Nephron (organoid): ENCODE measurements around the gene STOML2.

ENCODE experiments used
- H3K27ac Mint-ChIP-seq, 3 experiments: 2 replicates each; pipeline ENCODE4 v1.8.0; 2020; ENCODE audit warnings: mixed read lengths in 3 of 3, mild to moderate bottlenecking in 2 of 3, moderate library complexity in 1 of 3
- H3K27me3 Mint-ChIP-seq: 2 replicates; pipeline ENCODE4 v1.8.0; 2021; ENCODE audit warnings: low read depth, mild to moderate bottlenecking, moderate library complexity, mixed read lengths
- H3K36me3 Mint-ChIP-seq: 2 replicates; pipeline ENCODE4 v1.8.0; 2020; ENCODE audit warnings: low read depth, mixed read lengths
- H3K4me1 Mint-ChIP-seq: 2 replicates; pipeline ENCODE4 v1.8.0; 2020; ENCODE audit warnings: mixed read lengths
- H3K4me3 Mint-ChIP-seq, 3 experiments: 2 replicates each; pipeline ENCODE4 v1.8.0; 2020; ENCODE audit warnings: mild to moderate bottlenecking in 3 of 3, mixed read lengths in 3 of 3, moderate library complexity in 2 of 3
- H3K9me3 Mint-ChIP-seq: 2 replicates; pipeline ENCODE4 v1.8.0; 2020; ENCODE audit warnings: mixed read lengths
- TF ChIP-seq, protein P1 (sequence below), 3 experiments: fragments of 200-600 bp; sonication (generic); IDR thresholded peaks; one replicate each; pipeline ENCODE4 v1.5.0; 2021; ENCODE audit warnings: antibody characterized with exemption in 3 of 3; ENCODE audit not compliant: unreplicated experiment in 3 of 3

Gene STOML2

DNA sequence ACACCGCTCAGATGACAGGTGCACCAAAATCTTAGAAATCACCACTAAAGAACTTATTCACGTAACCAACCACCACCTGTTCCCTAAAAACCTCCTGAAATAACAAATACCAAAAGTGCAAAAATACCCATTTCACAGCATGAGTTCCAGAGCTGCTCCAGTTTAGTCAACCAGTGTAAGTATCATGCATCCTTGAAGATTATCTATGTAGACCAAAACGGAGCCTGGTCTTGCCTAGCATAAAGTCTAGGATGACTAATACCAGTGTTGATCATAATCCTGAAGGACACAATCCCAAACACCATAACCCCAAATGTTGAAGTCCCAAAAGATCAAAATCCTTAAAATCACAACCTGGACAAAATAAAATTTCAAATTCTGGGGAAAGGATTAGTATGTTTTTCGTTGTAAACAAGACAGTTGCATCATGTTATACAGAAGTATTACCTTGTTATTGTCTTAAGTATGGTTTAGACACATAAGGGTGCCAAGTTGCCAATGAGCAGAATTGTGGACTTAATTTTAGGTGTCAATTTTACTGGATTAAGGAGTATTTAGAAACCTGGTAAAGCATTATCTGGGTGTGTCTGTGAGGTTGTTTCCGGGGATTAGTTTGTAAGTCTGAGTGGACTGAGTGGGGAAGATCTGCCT, 48.6 kb downstream of the STOML2 start:
- TF ChIP-seq, protein P1, sequence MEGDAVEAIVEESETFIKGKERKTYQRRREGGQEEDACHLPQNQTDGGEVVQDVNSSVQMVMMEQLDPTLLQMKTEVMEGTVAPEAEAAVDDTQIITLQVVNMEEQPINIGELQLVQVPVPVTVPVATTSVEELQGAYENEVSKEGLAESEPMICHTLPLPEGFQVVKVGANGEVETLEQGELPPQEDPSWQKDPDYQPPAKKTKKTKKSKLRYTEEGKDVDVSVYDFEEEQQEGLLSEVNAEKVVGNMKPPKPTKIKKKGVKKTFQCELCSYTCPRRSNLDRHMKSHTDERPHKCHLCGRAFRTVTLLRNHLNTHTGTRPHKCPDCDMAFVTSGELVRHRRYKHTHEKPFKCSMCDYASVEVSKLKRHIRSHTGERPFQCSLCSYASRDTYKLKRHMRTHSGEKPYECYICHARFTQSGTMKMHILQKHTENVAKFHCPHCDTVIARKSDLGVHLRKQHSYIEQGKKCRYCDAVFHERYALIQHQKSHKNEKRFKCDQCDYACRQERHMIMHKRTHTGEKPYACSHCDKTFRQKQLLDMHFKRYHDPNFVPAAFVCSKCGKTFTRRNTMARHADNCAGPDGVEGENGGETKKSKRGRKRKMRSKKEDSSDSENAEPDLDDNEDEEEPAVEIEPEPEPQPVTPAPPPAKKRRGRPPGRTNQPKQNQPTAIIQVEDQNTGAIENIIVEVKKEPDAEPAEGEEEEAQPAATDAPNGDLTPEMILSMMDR (IDR thresholded peaks at IDR 0.05; ENCODE audit: unreplicated experiment in 3 of 3) = no peak
- no peaks in the 10 kb centered on the region for H3K27me3 Mint-ChIP-seq
- peaks cover 3% of the 10 kb centered on the region for H3K9me3 Mint-ChIP-seq
- peaks cover 92% of the 10 kb centered on the region for H3K36me3 Mint-ChIP-seq
- no peaks in the 10 kb centered on the region for H3K4me1 Mint-ChIP-seq
- H3K4me3 Mint-ChIP-seq = no peak overlapping the region
- no peak overlapping the region for H3K27ac Mint-ChIP-seq

DNA sequence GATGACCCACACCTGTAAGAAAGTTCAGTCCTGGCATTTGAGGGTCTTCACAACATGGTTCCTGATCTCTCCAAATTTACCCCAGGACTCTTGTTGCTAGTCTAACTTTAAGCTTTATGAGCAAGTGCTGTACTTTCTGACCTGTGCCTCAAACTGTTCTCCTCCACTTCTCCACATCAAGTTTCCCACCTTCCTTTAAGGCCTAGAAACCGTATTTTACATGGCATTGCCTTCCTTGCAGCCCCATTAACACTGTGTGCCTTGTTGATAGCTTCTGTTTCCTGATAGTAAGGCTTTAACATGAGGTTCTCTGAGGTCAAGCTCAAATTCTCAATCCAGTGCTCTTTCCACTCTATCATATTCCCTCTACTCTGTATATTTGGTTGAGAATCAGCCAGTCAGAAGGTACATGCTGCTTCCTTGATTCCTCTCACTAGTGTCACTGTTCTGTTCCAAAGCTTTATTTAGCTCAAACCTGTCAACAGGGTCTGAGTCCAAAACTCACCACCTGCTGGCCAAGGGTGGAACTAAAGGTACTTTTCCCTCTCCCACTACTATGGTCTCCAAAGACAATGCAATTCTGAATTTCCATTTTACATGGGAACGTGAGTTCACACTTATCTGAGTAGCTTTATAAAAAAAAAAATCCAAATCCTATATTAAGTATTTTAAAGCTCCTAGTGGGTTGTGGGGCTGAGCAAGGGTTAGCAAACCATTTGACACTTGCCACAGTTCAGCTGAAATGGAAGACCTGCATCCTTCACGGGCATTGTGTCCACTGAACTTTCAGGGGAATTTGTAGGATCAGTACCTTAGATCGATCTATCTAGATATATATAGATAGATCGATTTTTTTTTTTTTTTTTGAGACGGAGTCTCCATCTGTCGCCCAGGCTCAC, 51.6 kb downstream of the STOML2 start:
- Mint-ChIP-seq H3K27me3 (no peaks in the 10 kb centered on the region), H3K27ac (peak overlapping the region in 1 of 3 experiments; percentile 17), H3K4me1 (no peaks in the 10 kb centered on the region), H3K4me3 (no peak overlapping the region), H3K9me3 (peaks cover 3% of the 10 kb centered on the region), H3K36me3 (peaks cover 82% of the 10 kb centered on the region)
- TF ChIP-seq, protein P1 (IDR thresholded peaks at IDR 0.05; ENCODE audit: unreplicated experiment in 3 of 3) = peak; percentile 50 to 63 (median 60)
